Esophagus muscularis mucosa (tissue), 4 donors: ENCODE results near the gene ZNF407.

ENCODE experiments used
- CTCF ChIP-seq, 3 experiments: fragments of 200-600 bp in 2 of 3; fragments of 450-650 bp in 1 of 3; sonication (generic) in 2 of 3; IDR thresholded peaks; one replicate each; pipeline ENCODE4 v1.5.1; 2017 to 2019; ENCODE audit warnings: antibody characterized with exemption in 3 of 3, mild to moderate bottlenecking in 2 of 3, moderate library complexity in 1 of 3
- EP300 ChIP-seq: sonication (generic); formaldehyde crosslinking; IDR thresholded peaks from one replicate; pipeline ENCODE4 v1.6.1; 2017; ENCODE audit warnings: antibody characterized with exemption
- POLR2A ChIP-seq: fragments of 450-650 bp; IDR thresholded peaks from one replicate; pipeline ENCODE4 v1.6.1; 2017; ENCODE audit warnings: antibody characterized with exemption, moderate library complexity, mild to moderate bottlenecking, low read depth
- POLR2AphosphoS5 ChIP-seq, 2 donors: sonication (generic); formaldehyde crosslinking; IDR thresholded peaks; one replicate each; pipeline ENCODE4 v1.6.1; 2017; ENCODE audit warnings: antibody characterized with exemption in 2 of 2

- TF ChIP-seq CTCF (IDR thresholded peaks at IDR 0.05) (no peak), POLR2A (no peak), POLR2AphosphoS5 (IDR thresholded peaks at IDR 0.05) (no peak), EP300 (no peak)
Measured at GRCh38 chr18:74728586-74728985, 130.9 kb downstream of the ZNF407 start.
